ENCODE data around the gene ISLR2.

Gene ISLR2

DNA sequence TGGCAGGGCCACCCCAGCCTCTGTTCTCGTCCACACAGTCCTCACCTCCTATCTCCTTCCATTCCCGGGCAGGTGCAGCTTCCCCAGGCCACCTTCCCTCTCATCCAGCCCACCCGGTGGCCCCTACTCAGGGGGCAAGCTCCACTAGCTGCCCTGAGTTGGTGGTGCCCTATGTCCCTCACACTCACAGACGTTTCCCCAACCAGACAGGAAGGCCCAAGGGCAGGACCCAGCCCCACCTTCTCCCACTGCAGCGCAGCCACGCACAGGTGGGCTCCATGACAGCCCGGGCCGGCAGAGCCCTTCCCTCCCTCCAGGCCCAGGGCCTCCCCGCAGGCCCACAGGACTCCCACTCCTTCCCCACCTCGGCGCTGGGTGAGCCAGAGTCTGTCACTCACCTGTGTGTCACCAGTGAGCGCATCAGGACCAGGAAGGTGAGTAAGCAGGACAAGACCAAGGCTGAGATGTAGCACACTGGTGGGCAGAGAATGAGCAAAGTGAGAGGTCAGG is 54.3 kb downstream of the ISLR2 start:
- TF ChIP-seq, protein P1, sequence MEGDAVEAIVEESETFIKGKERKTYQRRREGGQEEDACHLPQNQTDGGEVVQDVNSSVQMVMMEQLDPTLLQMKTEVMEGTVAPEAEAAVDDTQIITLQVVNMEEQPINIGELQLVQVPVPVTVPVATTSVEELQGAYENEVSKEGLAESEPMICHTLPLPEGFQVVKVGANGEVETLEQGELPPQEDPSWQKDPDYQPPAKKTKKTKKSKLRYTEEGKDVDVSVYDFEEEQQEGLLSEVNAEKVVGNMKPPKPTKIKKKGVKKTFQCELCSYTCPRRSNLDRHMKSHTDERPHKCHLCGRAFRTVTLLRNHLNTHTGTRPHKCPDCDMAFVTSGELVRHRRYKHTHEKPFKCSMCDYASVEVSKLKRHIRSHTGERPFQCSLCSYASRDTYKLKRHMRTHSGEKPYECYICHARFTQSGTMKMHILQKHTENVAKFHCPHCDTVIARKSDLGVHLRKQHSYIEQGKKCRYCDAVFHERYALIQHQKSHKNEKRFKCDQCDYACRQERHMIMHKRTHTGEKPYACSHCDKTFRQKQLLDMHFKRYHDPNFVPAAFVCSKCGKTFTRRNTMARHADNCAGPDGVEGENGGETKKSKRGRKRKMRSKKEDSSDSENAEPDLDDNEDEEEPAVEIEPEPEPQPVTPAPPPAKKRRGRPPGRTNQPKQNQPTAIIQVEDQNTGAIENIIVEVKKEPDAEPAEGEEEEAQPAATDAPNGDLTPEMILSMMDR (IDR thresholded peaks at IDR 0.05; ENCODE audit: control extremely low read depth, extremely low read depth, low read depth, missing control alignments): no peak
- ChIA-PET CTCF (interaction anchor here (0.8 to 1.6 kb wide), 2 partner anchors 8 to 13 kb away, joined by 3 to 4 read pairs; no protein-coding TSS in a partner anchor), POLR2A (no interaction called here)
- DNase-seq (ENCODE audit: extremely low spot score): no peak

DNA sequence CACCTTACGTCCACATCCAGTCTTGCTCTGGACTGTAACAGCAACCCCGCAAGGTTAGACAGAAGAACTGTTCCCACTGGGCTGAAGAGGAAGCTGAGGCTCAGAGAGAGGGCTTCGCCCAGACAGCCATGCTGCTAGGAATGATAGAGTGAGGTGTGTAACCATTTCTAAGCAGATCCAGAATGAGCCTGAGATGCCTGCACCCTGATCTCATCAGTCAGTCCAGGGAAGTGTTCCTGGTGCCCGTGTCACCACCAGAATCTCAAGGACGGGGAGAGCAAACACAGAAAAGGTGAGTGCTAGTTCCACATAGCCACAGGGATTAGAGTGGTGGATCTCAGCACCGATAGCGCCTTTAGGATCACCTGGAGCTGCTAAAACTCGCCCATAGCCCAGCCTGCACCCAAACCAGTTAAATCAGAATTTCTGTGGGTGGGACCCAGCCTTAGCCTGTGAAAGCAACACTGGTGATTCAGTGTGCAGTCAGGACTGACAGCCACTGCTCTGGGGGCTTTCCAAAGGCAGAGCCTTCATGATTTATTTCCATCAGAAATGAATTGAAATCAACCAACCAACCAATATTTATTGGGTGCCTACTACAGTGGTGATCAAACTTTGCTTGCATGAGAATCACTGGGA is 55.4 kb downstream of the ISLR2 start:
- TF ChIP-seq, protein P1 (IDR thresholded peaks at IDR 0.05; ENCODE audit: control extremely low read depth, extremely low read depth, low read depth, missing control alignments): no peak
- ChIA-PET CTCF (interaction anchor here (1.5 to 1.6 kb wide), 2 partner anchors 14 to 22 kb away, joined by 3 to 4 read pairs; no protein-coding TSS in a partner anchor), POLR2A (no interaction called here)
- no peak for DNase-seq (ENCODE audit: extremely low spot score)
